ENCODE measurements around the gene TSN. TPM values are rescaled to one million over a fixed set of nuclear protein-coding genes. Genes with fewer than 3 reads are reported as not detected.
"Not testable (repeated sequence)": the region's sequence is repeated elsewhere in the genome, so short reads cannot be mapped to it uniquely, and the experiment has no call there.

TSN gene
- polyA plus RNA-seq, result 56.9 TPM
- long read RNA-seq, donor 1, transcript TSN-201 (6 exons, 3,420 nt), result major isoform, 12 of 13 reads
- long read RNA-seq, donor 1, partial matches to known transcripts, result 0 of 13 reads
- long read RNA-seq, donor 1, other reads (novel, unspliced or antisense), result 0 of 13 reads
- long read RNA-seq, donor 2, transcript TSN-201 (6 exons, 3,420 nt), result major isoform, 20 of 22 reads
- long read RNA-seq, donor 2, partial matches to known transcripts, result 0 of 22 reads
- long read RNA-seq, donor 2, other reads (novel, unspliced or antisense), result 0 of 22 reads
- long read RNA-seq, donor 3, result 0 reads
- long read RNA-seq, donor 4, partial matches to known transcripts, result 0 of 2 reads
- long read RNA-seq, donor 4, other reads (novel, unspliced or antisense), result 0 of 2 reads
- long read RNA-seq, donor 5, transcript TSN-201 (6 exons, 3,420 nt), result major isoform, 11 of 16 reads
- long read RNA-seq, donor 5, partial matches to known transcripts, result 5 of 16 reads
- long read RNA-seq, donor 5, other reads (novel, unspliced or antisense), result 0 of 16 reads
- long read RNA-seq, donor 6, transcript TSN-201 (6 exons, 3,420 nt), result major isoform, 22 of 24 reads
- long read RNA-seq, donor 6, partial matches to known transcripts, result 0 of 24 reads
- long read RNA-seq, donor 6, other reads (novel, unspliced or antisense), result 0 of 24 reads
- long read RNA-seq, donor 7, transcript TSN-201 (6 exons, 3,420 nt), result major isoform, 14 of 14 reads
- long read RNA-seq, donor 7, partial matches to known transcripts, result 0 of 14 reads
- long read RNA-seq, donor 7, other reads (novel, unspliced or antisense), result 0 of 14 reads
- long read RNA-seq, donor 8, transcript TSN-201 (6 exons, 3,420 nt), result major isoform, 24 of 24 reads
- long read RNA-seq, donor 8, partial matches to known transcripts, result 0 of 24 reads
- long read RNA-seq, donor 8, other reads (novel, unspliced or antisense), result 0 of 24 reads
- long read RNA-seq, donor 9, transcript TSN-201 (6 exons, 3,420 nt), result major isoform, 20 of 21 reads
- long read RNA-seq, donor 9, partial matches to known transcripts, result 0 of 21 reads
- long read RNA-seq, donor 9, other reads (novel, unspliced or antisense), result 0 of 21 reads
- long read RNA-seq, donor 10, transcript TSN-201 (6 exons, 3,420 nt), result major isoform, 28 of 28 reads
- long read RNA-seq, donor 10, partial matches to known transcripts, result 0 of 28 reads
- long read RNA-seq, donor 10, other reads (novel, unspliced or antisense), result 0 of 28 reads
- long read RNA-seq, donor 11, transcript TSN-201 (6 exons, 3,420 nt), result major isoform, 26 of 27 reads
- long read RNA-seq, donor 11, partial matches to known transcripts, result 0 of 27 reads
- long read RNA-seq, donor 11, other reads (novel, unspliced or antisense), result 0 of 27 reads

DNA sequence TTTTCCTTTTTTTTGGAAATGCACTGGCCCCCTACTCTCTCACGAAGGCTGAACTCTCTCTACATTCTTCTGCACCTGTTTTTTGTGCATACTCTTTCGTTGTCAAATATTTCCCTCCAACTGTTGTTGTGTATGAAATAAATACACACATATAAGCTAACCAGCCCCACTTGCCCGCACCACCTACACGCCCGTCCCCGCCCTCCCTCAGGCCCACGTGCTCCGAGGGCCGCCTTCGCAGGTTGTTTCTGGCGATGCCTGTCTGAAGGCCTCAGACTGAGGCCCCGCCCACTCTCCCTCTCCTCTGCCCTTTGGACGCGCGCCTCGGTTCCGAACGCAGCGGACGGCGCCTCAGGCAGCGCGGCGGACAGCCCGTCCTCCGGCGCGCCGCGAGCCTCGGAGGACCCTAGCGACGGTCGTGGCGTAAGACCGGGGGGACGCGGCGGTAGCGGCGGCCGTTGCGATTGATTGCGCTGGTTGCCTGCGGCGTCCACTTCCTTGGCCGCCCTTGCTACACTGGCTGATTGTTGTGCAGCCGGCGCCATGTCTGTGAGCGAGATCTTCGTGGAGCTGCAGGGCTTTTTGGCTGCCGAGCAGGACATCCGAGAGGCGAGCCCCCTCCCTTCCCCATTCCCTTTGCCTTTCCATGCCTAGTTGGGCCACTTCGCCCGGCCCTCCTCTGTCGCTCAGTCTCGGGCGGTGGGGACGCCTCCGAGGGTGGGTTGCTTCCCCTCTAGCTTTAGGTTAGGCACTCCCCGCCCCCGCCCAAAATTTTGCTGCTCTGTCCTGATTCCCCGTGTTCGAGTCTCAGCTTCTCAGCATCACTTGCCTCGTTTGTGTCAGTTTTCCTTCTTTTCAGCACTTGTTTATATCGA lies at the start of gene TSN:
Gene TSN (plus strand): TSS at position 415 of the 875 bp plus-strand sequence. CDS start 129 bp downstream, at position 544.
- Histone ChIP-seq H3K4me1 (ENCODE audit: control insufficient read depth, insufficient read depth, low read length) (peaks cover 3% of the 10 kb centered on the region), H3K27me3 (ENCODE audit: control insufficient read depth, insufficient read depth, low read length) (no peaks in the 10 kb centered on the region), H3K36me3 (ENCODE audit: control insufficient read depth, insufficient read depth, low read length) (peaks cover 11% of the 10 kb centered on the region), H3K9me3 (ENCODE audit: control insufficient read depth, low read depth, low read length) (no peaks in the 10 kb centered on the region), H3K27ac (ENCODE audit: low read length) (peak within 1 kb of the TSS; percentile 57), H3K4me3 (ENCODE audit: low read length) (peak within 1 kb of the TSS; percentile 97)
- DNase-seq, result peak; percentile 99
- 0% methylated on average over 1 of the region's 67 CpGs for WGBS (ENCODE audit: insufficient coverage, low lambda C conversion rate)

DNA sequence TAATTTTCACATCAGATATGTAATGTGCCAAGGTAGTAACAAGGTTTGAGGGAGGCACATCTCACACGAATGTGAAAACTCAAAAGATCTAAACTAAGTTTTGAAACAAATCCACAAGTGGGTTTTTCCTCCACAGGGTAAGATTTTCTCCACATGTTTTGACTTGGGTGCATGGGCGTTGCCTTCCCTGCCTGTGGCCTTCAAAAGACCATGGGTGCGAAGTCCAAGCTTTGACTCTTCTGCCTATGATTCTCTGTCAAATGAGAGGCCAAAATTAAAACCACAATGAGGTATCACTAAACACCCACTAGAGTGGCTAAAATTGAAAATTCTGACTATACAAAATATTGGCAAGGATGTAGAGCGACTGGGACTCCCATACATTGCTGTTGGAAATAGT lies 49.5 kb upstream of the TSN start:
- no CpG with 5 or more reads among the region's 4 CpGs for WGBS (ENCODE audit: insufficient coverage, low lambda C conversion rate)
- H3K36me3 ChIP-seq (ENCODE audit: control insufficient read depth, insufficient read depth, low read length), result no peaks in the 10 kb centered on the region
- H3K4me3 ChIP-seq (ENCODE audit: low read length), result no peak overlapping the region
- H3K4me1 ChIP-seq (ENCODE audit: control insufficient read depth, insufficient read depth, low read length), result peaks cover 18% of the 10 kb centered on the region
- no peak for DNase-seq
- no peak overlapping the region for H3K27ac ChIP-seq (ENCODE audit: low read length)
- no peaks in the 10 kb centered on the region for H3K27me3 ChIP-seq (ENCODE audit: control insufficient read depth, insufficient read depth, low read length)
- no peaks in the 10 kb centered on the region for H3K9me3 ChIP-seq (ENCODE audit: control insufficient read depth, low read depth, low read length)

DNA sequence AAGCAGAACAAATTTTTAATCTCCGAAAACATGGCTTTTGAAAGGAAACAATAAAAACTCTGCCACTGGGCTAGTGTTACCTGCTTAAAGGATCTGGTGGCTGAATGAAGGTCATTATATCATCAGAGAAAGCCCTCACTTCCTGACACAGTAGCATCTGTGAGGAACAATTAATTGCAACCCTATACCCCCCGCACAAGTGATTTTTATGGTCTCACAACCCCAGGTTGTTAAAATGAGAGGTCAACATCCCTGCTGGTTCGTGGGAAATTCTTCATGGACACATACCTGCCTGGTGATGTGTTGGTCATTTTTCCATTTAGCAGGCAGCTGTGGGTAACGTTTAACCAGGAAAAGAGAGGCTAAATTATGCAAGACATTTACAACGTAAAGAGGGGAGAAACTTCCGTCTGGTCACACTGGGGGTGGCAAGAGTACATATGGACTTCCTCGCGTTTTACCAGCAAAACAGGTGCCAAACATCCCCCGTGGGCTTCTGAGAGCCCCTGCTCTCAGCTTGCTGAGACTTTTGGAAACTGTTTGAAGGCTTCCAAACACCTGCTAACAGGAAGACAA lies 48.0 kb upstream of the TSN start:
- Histone ChIP-seq H3K36me3 (ENCODE audit: control insufficient read depth, insufficient read depth, low read length) (no peaks in the 10 kb centered on the region), H3K27ac (ENCODE audit: low read length) (peak overlapping the region; percentile 94), H3K4me1 (ENCODE audit: control insufficient read depth, insufficient read depth, low read length) (peaks cover 18% of the 10 kb centered on the region), H3K4me3 (ENCODE audit: low read length) (peak overlapping the region; percentile 18), H3K27me3 (ENCODE audit: control insufficient read depth, insufficient read depth, low read length) (no peaks in the 10 kb centered on the region), H3K9me3 (ENCODE audit: control insufficient read depth, low read depth, low read length) (no peaks in the 10 kb centered on the region)
- DNase-seq, result peak; percentile 77 to 93
- 67% methylated on average over 1 of the region's 9 CpGs for WGBS (ENCODE audit: insufficient coverage, low lambda C conversion rate)

DNA sequence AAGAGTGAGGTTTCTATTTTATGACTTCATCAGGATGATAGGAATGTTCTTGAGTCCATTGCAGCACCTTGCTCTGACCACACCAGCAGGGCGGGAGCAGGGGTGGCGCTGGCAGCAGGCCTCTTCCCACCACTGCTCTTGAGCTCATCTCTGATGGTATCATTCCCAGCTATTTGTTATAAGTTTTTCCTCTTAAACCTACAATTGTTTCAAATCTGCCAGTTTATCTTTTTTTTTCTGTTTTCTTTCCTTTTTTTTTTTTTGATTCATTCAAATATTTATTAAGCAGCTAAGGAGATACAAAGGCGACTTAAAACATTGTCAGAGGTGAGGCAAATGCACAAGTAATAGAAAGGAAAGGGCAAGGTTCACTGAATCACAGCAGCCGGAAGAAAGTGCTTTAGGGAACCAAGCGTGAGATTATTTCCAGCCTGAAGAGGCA lies 47.5 kb upstream of the TSN start:
- Histone ChIP-seq H3K36me3 (ENCODE audit: control insufficient read depth, insufficient read depth, low read length) (no peaks in the 10 kb centered on the region), H3K9me3 (ENCODE audit: control insufficient read depth, low read depth, low read length) (no peaks in the 10 kb centered on the region), H3K27me3 (ENCODE audit: control insufficient read depth, insufficient read depth, low read length) (no peaks in the 10 kb centered on the region), H3K4me3 (ENCODE audit: low read length) (peak overlapping the region; percentile 18), H3K4me1 (ENCODE audit: control insufficient read depth, insufficient read depth, low read length) (peaks cover 18% of the 10 kb centered on the region), H3K27ac (ENCODE audit: low read length) (peak overlapping the region; percentile 94)
- 32% methylated on average over 2 of the region's 5 CpGs for WGBS (ENCODE audit: insufficient coverage, low lambda C conversion rate)
- peak; percentile 65 to 93 for DNase-seq

DNA sequence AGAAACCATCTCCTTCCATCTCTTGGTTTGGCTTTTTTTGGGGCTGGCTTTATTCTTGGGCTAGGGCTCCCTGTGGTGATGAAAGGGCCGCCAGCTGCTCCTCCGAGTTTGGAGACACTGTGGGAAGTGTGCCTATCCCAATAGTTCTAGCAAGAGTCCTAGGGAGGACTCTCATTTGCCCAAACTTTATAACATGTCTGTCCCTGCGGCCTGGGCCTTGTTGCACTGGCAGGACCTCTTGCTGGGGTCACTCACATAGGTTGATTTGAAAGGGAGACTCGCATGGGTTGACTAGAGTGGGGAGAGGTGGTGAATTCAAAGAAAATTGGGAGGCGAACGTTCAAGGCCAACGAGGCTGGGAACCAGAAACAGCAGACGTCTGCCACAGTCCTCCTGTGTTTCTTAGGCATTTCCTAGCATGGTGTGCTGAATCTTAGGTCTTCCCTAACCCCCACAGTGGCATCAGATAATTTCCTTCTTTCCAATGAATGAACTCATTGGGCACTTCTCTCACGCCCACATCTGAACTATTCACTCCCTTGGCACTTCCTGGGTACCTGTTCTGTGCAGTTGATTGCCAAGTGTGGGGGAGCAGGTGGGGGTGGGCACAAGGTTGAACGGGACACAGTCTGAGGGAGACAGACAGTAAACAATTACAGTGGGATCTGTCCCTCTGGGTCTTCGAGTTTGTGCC lies 45.5 kb upstream of the TSN start:
- no peak for DNase-seq
- H3K27ac ChIP-seq (ENCODE audit: low read length), result no peak overlapping the region
- no peak overlapping the region for H3K4me3 ChIP-seq (ENCODE audit: low read length)
- H3K4me1 ChIP-seq (ENCODE audit: control insufficient read depth, insufficient read depth, low read length), result peaks cover 18% of the 10 kb centered on the region
- H3K27me3 ChIP-seq (ENCODE audit: control insufficient read depth, insufficient read depth, low read length), result no peaks in the 10 kb centered on the region
- WGBS (ENCODE audit: insufficient coverage, low lambda C conversion rate), result 82% methylated on average over 2 of the region's 11 CpGs
- H3K9me3 ChIP-seq (ENCODE audit: control insufficient read depth, low read depth, low read length), result no peaks in the 10 kb centered on the region
- no peaks in the 10 kb centered on the region for H3K36me3 ChIP-seq (ENCODE audit: control insufficient read depth, insufficient read depth, low read length)

GRCh38 chr2:121710470-121711170 lies 44.8 kb upstream of the TSN start:
- peaks cover 18% of the 10 kb centered on the region for H3K4me1 ChIP-seq (ENCODE audit: control insufficient read depth, insufficient read depth, low read length)
- no peaks in the 10 kb centered on the region for H3K36me3 ChIP-seq (ENCODE audit: control insufficient read depth, insufficient read depth, low read length)
- WGBS (ENCODE audit: insufficient coverage, low lambda C conversion rate), result no CpG with 5 or more reads among the region's 7 CpGs
- DNase-seq, result no peak
- H3K27ac ChIP-seq (ENCODE audit: low read length), result no peak overlapping the region
- no peaks in the 10 kb centered on the region for H3K27me3 ChIP-seq (ENCODE audit: control insufficient read depth, insufficient read depth, low read length)
- H3K4me3 ChIP-seq (ENCODE audit: low read length), result no peak overlapping the region
- H3K9me3 ChIP-seq (ENCODE audit: control insufficient read depth, low read depth, low read length), result no peaks in the 10 kb centered on the region

- not testable (repeated sequence) for H3K27ac ChIP-seq (ENCODE audit: low read length); H3K27me3 ChIP-seq (ENCODE audit: control insufficient read depth, insufficient read depth, low read length); DNase-seq; H3K9me3 ChIP-seq (ENCODE audit: control insufficient read depth, low read depth, low read length); H3K36me3 ChIP-seq (ENCODE audit: control insufficient read depth, insufficient read depth, low read length); H3K4me3 ChIP-seq (ENCODE audit: low read length)
- 80% methylated on average over 1 of the region's 3 CpGs for WGBS (ENCODE audit: insufficient coverage, low lambda C conversion rate)
- peaks cover 17% of the 10 kb centered on the region for H3K4me1 ChIP-seq (ENCODE audit: control insufficient read depth, insufficient read depth, low read length)
Observed at GRCh38 chr2:121711481-121711880, 44.0 kb upstream of the TSN start.

- H3K27me3 ChIP-seq (ENCODE audit: control insufficient read depth, insufficient read depth, low read length), result no peaks in the 10 kb centered on the region
- no peak overlapping the region for H3K4me3 ChIP-seq (ENCODE audit: low read length)
- no CpG with 5 or more reads among the region's 1 CpG for WGBS (ENCODE audit: insufficient coverage, low lambda C conversion rate)
- no peak for DNase-seq
- H3K36me3 ChIP-seq (ENCODE audit: control insufficient read depth, insufficient read depth, low read length), result no peaks in the 10 kb centered on the region
- H3K4me1 ChIP-seq (ENCODE audit: control insufficient read depth, insufficient read depth, low read length), result no peaks in the 10 kb centered on the region
- no peak overlapping the region for H3K27ac ChIP-seq (ENCODE audit: low read length)
- H3K9me3 ChIP-seq (ENCODE audit: control insufficient read depth, low read depth, low read length), result no peaks in the 10 kb centered on the region
Observed at GRCh38 chr2:121716126-121716525, 39.3 kb upstream of the TSN start.
